ENCODE measurements around the gene SEPTIN5. TPM values are rescaled to one million over a fixed set of nuclear protein-coding genes. Genes with fewer than 3 reads are reported as not detected.
A peak's percentile ranks its signal among the peaks of the same experiment; 100 is the strongest.

SEPTIN5 gene
- total and polyA plus RNA-seq, 7 donors, result 3.7 to 10.9 (median 7.0) TPM

DNA sequence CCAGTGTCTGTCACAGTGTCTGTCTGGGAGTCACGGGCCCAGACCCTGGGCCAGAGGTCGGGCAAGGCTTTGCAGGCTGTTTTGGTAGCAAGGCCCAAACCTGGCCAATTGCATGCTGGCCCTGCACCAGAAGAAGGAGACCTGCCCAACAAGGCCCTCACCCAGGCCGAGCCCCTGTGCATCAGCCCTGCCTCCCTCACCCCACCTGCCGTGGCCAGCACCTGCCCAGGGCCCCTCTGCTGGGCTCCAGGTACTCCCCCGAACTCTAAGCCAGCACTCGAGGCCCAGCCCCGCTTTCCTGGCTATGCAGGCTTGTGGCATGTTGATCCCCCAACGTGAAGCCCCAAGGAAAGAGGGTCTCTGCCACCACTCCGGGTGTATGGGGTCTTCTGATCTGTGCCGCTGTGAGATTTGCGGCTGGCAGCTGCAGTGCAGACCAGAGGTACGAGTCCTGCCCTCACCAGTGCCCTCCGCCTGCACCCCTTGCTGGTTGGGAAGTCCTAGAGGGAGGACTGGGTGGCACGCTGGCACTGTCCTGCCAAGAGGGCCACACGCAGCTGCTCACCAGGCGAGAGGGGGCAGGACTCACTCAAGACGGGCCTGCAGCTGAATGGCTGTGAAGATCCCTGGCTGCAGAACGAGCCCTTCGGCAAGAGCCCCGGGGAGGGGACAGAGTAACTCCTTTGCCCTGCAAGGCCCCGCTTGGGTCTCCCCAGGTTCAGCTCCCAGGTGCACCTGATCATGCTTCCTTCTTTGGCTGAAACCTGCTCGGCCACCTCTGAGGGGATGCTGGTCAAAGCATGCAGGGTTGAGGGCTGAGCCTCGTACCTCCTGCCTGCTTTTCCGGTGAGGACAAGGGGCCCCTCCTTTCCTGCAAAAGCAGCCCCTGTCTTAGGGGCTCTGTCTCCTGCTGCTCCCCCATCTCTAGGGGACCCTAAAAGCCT, 6.7 kb upstream of the SEPTIN5 start:
- peaks cover 0 to 6% (median 0%) of the 10 kb centered on the region in 3 donors for H3K27me3 ChIP-seq (ENCODE audit: insufficient read depth in 3 of 3, low read length in 2 of 3)
- 72 to 77% (median 74%) methylated on average over 22 to 24 of the region's 24 CpGs for WGBS, 3 donors

GRCh38 chr22:19708321-19709011, 5.8 kb upstream of the SEPTIN5 start:
- WGBS, 3 donors, result 56 to 81% (median 64%) methylated on average over 19 to 20 of the region's 20 CpGs
- Histone ChIP-seq H3K4me3 (no peak overlapping the region), H3K27me3 (ENCODE audit: insufficient read depth in 3 of 3, low read length in 2 of 3) (peaks cover 0 to 6% (median 0%) of the 10 kb centered on the region in 3 donors), H3K36me3 (ENCODE audit: insufficient read depth in 1 of 2, low read depth in 1 of 2) (no peaks in the 10 kb centered on the region), H3K9me3 (no peaks in the 10 kb centered on the region), H3K27ac (no peak overlapping the region), H3K4me1 (peaks cover 20% of the 10 kb centered on the region)
- no peak for TF ChIP-seq CTCF (IDR thresholded peaks at IDR 0.05)
- ATAC-seq (peak in 2 of 4 donors; percentile 46), DNase-seq (peak; percentile 14 to 68)
- intact Hi-C loops (cut with DNase I), result no loop called here

More for the DNA sequence above, 6.7 kb upstream of the SEPTIN5 start:
- no peak for ATAC-seq
- Histone ChIP-seq H3K27ac (no peak overlapping the region), H3K9me3 (no peaks in the 10 kb centered on the region), H3K36me3 (ENCODE audit: insufficient read depth in 1 of 2, low read depth in 1 of 2) (no peaks in the 10 kb centered on the region), H3K4me3 (no peak overlapping the region), H3K4me1 (peaks cover 20% of the 10 kb centered on the region)
- intact Hi-C loops (cut with DNase I), result no loop called here
- DNase-seq, result peak; percentile 11 to 48
- no peak for TF ChIP-seq CTCF (IDR thresholded peaks at IDR 0.05)

- Histone ChIP-seq H3K27me3 (ENCODE audit: insufficient read depth in 3 of 3, low read length in 2 of 3) (peaks cover 0 to 6% (median 0%) of the 10 kb centered on the region in 3 donors), H3K4me1 (peaks cover 24% of the 10 kb centered on the region), H3K4me3 (no peak overlapping the region), H3K36me3 (ENCODE audit: insufficient read depth in 1 of 2, low read depth in 1 of 2) (no peaks in the 10 kb centered on the region), H3K9me3 (no peaks in the 10 kb centered on the region), H3K27ac (peak overlapping the region; percentile 73)
- no peak for TF ChIP-seq CTCF (IDR thresholded peaks at IDR 0.05)
- whole genome bisulfite sequencing, 3 donors, result 41 to 53% (median 48%) methylated on average over 19 of the region's 19 CpGs
- DNase-seq (peak; percentile 81 to 92), ATAC-seq (peak; percentile 93 to 97 (median 94))
- intact Hi-C loops (cut with DNase I), result no loop called here
Measured at GRCh38 chr22:19709063-19709769, 5.1 kb upstream of the SEPTIN5 start.

- DNase-seq (peak; percentile 7 to 48), ATAC-seq (no peak)
- intact Hi-C loops (cut with DNase I), result no loop called here
- WGBS, 3 donors, result 89 to 93% (median 90%) methylated on average over 19 of the region's 19 CpGs
- Histone ChIP-seq H3K36me3 (ENCODE audit: insufficient read depth in 1 of 2, low read depth in 1 of 2) (no peaks in the 10 kb centered on the region), H3K4me3 (no peak overlapping the region), H3K9me3 (no peaks in the 10 kb centered on the region), H3K4me1 (peaks cover 24% of the 10 kb centered on the region), H3K27me3 (ENCODE audit: insufficient read depth in 3 of 3, low read length in 2 of 3) (peaks cover 0 to 5% (median 0%) of the 10 kb centered on the region in 3 donors), H3K27ac (no peak overlapping the region)
- TF ChIP-seq CTCF (IDR thresholded peaks at IDR 0.05), result no peak
Measured at GRCh38 chr22:19710020-19710768, 4.1 kb upstream of the SEPTIN5 start.
